Activated CD4-positive, alpha-beta memory T cell treated with anti-CD3 and anti-CD28 coated beads, Interleukin-2, amount 10 ng/mL, durations not matched to agents 7 days and 5 days (primary cell): ENCODE data around the gene CDC73. TPM values are rescaled to one million over a fixed set of nuclear protein-coding genes. Genes with fewer than 3 reads are reported as not detected.
A peak's percentile ranks its signal among the peaks of the same experiment; 100 is the strongest.
"Not testable (repeated sequence)": the region's sequence is repeated elsewhere in the genome, so short reads cannot be mapped to it uniquely, and the experiment has no call there.

Experiments used
- CTCF ChIA-PET: fragments of 350-600 bp; sonication (Branson Sonifier 250); formaldehyde crosslinking; loops from one replicate; lab custom pipeline; 2021; ENCODE audit warnings: antibody characterized with exemption, inconsistent platforms; lab: Charles Lee
- POLR2A ChIA-PET: fragments of 350-600 bp; sonication (Branson Sonifier 250); formaldehyde crosslinking; loops from one replicate; lab custom pipeline; 2021; ENCODE audit warnings: antibody characterized with exemption; lab: Charles Lee
- DNase-seq: peaks from one replicate; pipeline ENCODE4 v3.0.0-alpha.2; 2020
- H3K27ac Mint-ChIP-seq: one replicate; pipeline ENCODE4 v1.8.0; 2021; ENCODE audit warnings: mild to moderate bottlenecking, mixed read lengths
- H3K27me3 Mint-ChIP-seq: one replicate; pipeline ENCODE4 v1.8.0; 2021; ENCODE audit warnings: mixed read lengths
- H3K36me3 Mint-ChIP-seq: one replicate; pipeline ENCODE4 v1.8.0; 2021; ENCODE audit warnings: low read depth, mixed read lengths
- H3K4me1 Mint-ChIP-seq: one replicate; pipeline ENCODE4 v1.8.0; 2021; ENCODE audit warnings: mixed read lengths
- H3K4me3 Mint-ChIP-seq: one replicate; pipeline ENCODE4 v1.8.0; 2021; ENCODE audit warnings: mild to moderate bottlenecking, mixed read lengths
- H3K9me3 Mint-ChIP-seq: one replicate; pipeline ENCODE4 v1.8.0; 2021; ENCODE audit warnings: mixed read lengths
- total RNA-seq, 2 experiments: library from RNA; stranded (reverse); gene quantifications; one replicate each; pipeline ENCODE4 v1.2.3, GENCODE V29; 2021

The CDC73 gene
- total RNA-seq, 2 experiments from 2014 or later, result 62.0 to 64.9 TPM

DNA sequence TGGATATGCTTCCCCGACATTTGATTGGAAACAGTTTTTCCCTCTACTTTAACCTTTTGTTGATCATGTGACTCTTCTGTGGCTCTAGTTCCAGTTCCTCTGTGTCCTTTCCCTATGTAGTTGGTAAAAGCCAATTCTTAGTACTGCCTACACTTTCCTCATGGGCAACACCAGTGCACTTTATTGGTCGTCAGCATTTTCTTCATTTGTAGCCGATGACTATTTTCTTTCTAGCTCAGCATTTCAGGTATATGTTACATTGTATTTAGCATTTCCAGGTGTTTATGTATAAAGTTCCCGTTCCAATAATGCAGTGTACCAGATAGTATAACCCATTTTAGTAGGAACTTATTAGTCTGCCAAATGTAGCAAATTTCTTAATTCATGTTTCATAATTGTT, 92.2 kb downstream of the CDC73 start:
- peaks cover 89% of the 10 kb centered on the region for H3K36me3 Mint-ChIP-seq
- DNase-seq, result no peak
- no peak overlapping the region for H3K4me3 Mint-ChIP-seq
- H3K9me3 Mint-ChIP-seq, result peaks cover 7% of the 10 kb centered on the region
- H3K27ac Mint-ChIP-seq, result no peak overlapping the region
- POLR2A ChIA-PET, result no interaction called here
- H3K4me1 Mint-ChIP-seq, result peaks cover 18% of the 10 kb centered on the region
- CTCF ChIA-PET, result no interaction called here
- H3K27me3 Mint-ChIP-seq, result no peaks in the 10 kb centered on the region

DNA sequence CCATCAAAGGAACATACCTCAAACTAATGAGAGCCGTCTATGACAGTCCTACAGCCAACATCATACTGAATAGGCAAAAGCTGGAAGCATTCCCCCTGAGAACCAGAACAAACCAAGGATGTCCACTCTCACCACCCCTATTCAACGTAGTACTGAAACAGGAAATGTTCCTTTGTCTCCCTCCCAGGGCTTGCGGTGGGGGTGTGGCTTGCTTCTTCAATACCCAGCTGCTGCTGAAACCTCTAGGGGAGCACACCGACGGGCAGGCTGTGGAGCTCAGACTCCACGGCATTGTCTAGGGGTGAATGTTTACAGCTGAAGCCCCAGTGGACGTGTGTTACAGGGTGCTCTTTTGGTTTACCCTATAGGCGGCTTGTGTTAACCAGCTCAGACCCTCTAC, 95.1 kb downstream of the CDC73 start:
- CTCF ChIA-PET, result no interaction called here

GRCh38 chr1:193219391-193219790, 97.6 kb downstream of the CDC73 start:
- H3K4me3 Mint-ChIP-seq, result no peak overlapping the region
- DNase-seq, result no peak
- H3K9me3 Mint-ChIP-seq, result no peaks in the 10 kb centered on the region
- ChIA-PET CTCF (no interaction called here), POLR2A (no interaction called here)
- H3K4me1 Mint-ChIP-seq, result no peaks in the 10 kb centered on the region
- H3K27me3 Mint-ChIP-seq, result no peaks in the 10 kb centered on the region
- no peak overlapping the region for H3K27ac Mint-ChIP-seq
- H3K36me3 Mint-ChIP-seq, result peaks cover 77% of the 10 kb centered on the region

More for the DNA sequence above, 95.1 kb downstream of the CDC73 start:
- H3K4me3 Mint-ChIP-seq, result no peak overlapping the region
- H3K36me3 Mint-ChIP-seq, result peaks cover 81% of the 10 kb centered on the region
- no peak for DNase-seq
- H3K9me3 Mint-ChIP-seq, result peaks cover 4% of the 10 kb centered on the region
- peaks cover 2% of the 10 kb centered on the region for H3K4me1 Mint-ChIP-seq
- no peaks in the 10 kb centered on the region for H3K27me3 Mint-ChIP-seq
- H3K27ac Mint-ChIP-seq, result no peak overlapping the region
- POLR2A ChIA-PET, result no interaction called here

- Mint-ChIP-seq H3K4me3 (no peak overlapping the region), H3K27me3 (no peaks in the 10 kb centered on the region), H3K4me1 (no peaks in the 10 kb centered on the region), H3K9me3 (peaks cover 7% of the 10 kb centered on the region), H3K27ac (no peak overlapping the region), H3K36me3 (peaks cover 74% of the 10 kb centered on the region)
- POLR2A ChIA-PET, result no interaction called here
- DNase-seq, result no peak
- CTCF ChIA-PET, result no interaction called here
These were observed 99.8 kb downstream of the CDC73 start for GRCh38 chr1:193221651-193222050.

- no peak overlapping the region for H3K27ac Mint-ChIP-seq
- H3K9me3 Mint-ChIP-seq, result peaks cover 7% of the 10 kb centered on the region
- H3K36me3 Mint-ChIP-seq, result peaks cover 73% of the 10 kb centered on the region
- no peak for DNase-seq
- ChIA-PET CTCF (interaction anchor here (1.2 kb wide), 1 partner anchor 26 kb away, joined by 3 read pairs; no protein-coding TSS in a partner anchor), POLR2A (interaction anchor here (0.6 to 0.8 kb wide), 2 partner anchors 25 to 53 kb away, joined by 3 read pairs; no protein-coding TSS in a partner anchor)
- no peaks in the 10 kb centered on the region for H3K27me3 Mint-ChIP-seq
- H3K4me3 Mint-ChIP-seq, result no peak overlapping the region
- H3K4me1 Mint-ChIP-seq, result no peaks in the 10 kb centered on the region
These were observed 100.3 kb downstream of the CDC73 start for GRCh38 chr1:193222056-193222615.

- peaks cover 49% of the 10 kb centered on the region for H3K36me3 Mint-ChIP-seq
- H3K27me3 Mint-ChIP-seq, result no peaks in the 10 kb centered on the region
- ChIA-PET CTCF (no interaction called here), POLR2A (no interaction called here)
- no peak overlapping the region for H3K27ac Mint-ChIP-seq
- peaks cover 7% of the 10 kb centered on the region for H3K9me3 Mint-ChIP-seq
- H3K4me1 Mint-ChIP-seq, result no peaks in the 10 kb centered on the region
- no peak overlapping the region for H3K4me3 Mint-ChIP-seq
- no peak for DNase-seq
These were observed 107.3 kb downstream of the CDC73 start for GRCh38 chr1:193229136-193229535.

GRCh38 chr1:193231146-193231545, 109.3 kb downstream of the CDC73 start:
- H3K4me3 Mint-ChIP-seq, H3K27me3 Mint-ChIP-seq, POLR2A ChIA-PET, H3K4me1 Mint-ChIP-seq, DNase-seq, CTCF ChIA-PET, H3K9me3 Mint-ChIP-seq, H3K27ac Mint-ChIP-seq: not testable (repeated sequence)
- H3K36me3 Mint-ChIP-seq, result peaks cover 47% of the 10 kb centered on the region

DNA sequence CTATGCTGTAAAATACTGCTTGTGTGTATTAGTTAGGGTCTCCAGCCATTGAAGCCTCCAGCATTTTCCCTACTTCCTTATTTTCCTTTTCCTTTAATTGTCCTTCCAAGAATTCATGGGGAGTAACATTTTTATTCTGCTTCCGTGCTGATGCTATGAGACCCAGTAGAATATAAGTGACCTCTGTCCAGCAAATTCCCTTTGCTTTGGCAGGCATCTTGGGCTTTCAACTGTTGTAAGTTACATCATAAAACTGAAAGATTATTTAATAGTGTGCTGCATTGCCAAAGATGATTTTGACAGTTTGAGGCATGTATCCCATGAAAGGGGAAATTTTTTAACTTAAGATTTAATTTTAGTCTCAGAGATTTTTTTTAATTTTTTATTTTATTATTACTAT, 112.7 kb downstream of the CDC73 start:
- Mint-ChIP-seq H3K4me3 (no peak overlapping the region), H3K27me3 (no peaks in the 10 kb centered on the region), H3K27ac (no peak overlapping the region), H3K36me3 (peaks cover 49% of the 10 kb centered on the region), H3K4me1 (peaks cover 11% of the 10 kb centered on the region), H3K9me3 (peaks cover 14% of the 10 kb centered on the region)
- DNase-seq, result no peak
- ChIA-PET POLR2A (no interaction called here), CTCF (no interaction called here)

- H3K9me3 Mint-ChIP-seq, result peaks cover 20% of the 10 kb centered on the region
- no peaks in the 10 kb centered on the region for H3K27me3 Mint-ChIP-seq
- peaks cover 75% of the 10 kb centered on the region for H3K36me3 Mint-ChIP-seq
- H3K4me1 Mint-ChIP-seq, result peaks cover 40% of the 10 kb centered on the region
- ChIA-PET CTCF (interaction anchor here (0.6 to 1.4 kb wide), 2 partner anchors 9 to 687 kb away, joined by 3 to 4 read pairs; no protein-coding TSS in a partner anchor), POLR2A (no interaction called here)
- no peak overlapping the region for H3K27ac Mint-ChIP-seq
- no peak for DNase-seq
- H3K4me3 Mint-ChIP-seq, result no peak overlapping the region
These were observed 115.6 kb downstream of the CDC73 start for GRCh38 chr1:193237381-193237978.

GRCh38 chr1:193240609-193241008, 118.8 kb downstream of the CDC73 start:
- POLR2A ChIA-PET, result interaction anchor here (1.6 kb wide), 1 partner anchor 54 kb away, joined by 3 read pairs; the partner anchor contains the start of gene B3GALT2
- peak overlapping the region; percentile 52 for H3K4me3 Mint-ChIP-seq
- H3K27me3 Mint-ChIP-seq, result no peaks in the 10 kb centered on the region
- peaks cover 75% of the 10 kb centered on the region for H3K36me3 Mint-ChIP-seq
- H3K9me3 Mint-ChIP-seq, result peaks cover 27% of the 10 kb centered on the region
- H3K4me1 Mint-ChIP-seq, result peaks cover 48% of the 10 kb centered on the region
- no peak for DNase-seq
- H3K27ac Mint-ChIP-seq, result peak overlapping the region; percentile 94
- CTCF ChIA-PET, result no interaction called here

DNA sequence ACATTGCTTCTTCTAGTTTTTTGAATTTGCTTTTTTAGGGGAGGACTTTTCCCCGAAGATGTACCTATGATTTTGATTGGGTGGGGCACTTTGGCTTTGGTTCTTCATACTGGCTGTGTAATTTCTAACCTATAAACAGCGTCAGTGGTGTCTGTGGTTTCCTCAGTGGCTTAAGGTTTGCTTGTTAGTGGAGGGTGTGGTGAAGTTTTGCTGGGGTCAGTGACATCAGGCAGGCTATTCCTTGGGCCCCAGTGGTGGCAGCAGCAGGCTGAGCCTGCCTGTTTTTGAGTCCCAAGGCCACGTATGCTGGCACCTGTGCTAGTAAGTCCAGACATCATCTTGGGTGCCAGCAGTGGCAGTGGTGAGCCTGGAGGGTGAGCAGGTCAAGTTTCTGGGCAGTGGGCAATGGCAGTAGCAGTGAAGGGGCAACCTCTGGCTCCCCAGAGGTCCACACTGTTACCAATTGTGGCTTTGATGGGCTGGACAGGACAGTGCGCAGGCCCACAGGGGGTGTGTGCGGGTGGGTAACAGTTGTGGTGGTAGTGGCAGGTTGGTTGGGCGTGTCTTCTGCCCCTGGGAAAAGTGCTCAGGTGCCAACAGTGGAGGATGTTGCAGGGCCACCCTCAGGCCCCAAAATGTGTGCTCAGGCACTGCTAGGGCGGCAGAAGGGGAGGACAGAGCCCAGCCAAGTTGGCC, 119.4 kb downstream of the CDC73 start:
- ChIA-PET CTCF (no interaction called here), POLR2A (interaction anchor here (1.6 kb wide), 1 partner anchor 55 kb away, joined by 3 read pairs; the partner anchor contains the start of gene B3GALT2)
- H3K4me1 Mint-ChIP-seq, result peaks cover 55% of the 10 kb centered on the region
- no peaks in the 10 kb centered on the region for H3K27me3 Mint-ChIP-seq
- peak overlapping the region; percentile 52 for H3K4me3 Mint-ChIP-seq
- peaks cover 76% of the 10 kb centered on the region for H3K36me3 Mint-ChIP-seq
- H3K27ac Mint-ChIP-seq, result peak overlapping the region; percentile 94
- DNase-seq, result peak; percentile 79
- peaks cover 27% of the 10 kb centered on the region for H3K9me3 Mint-ChIP-seq

- ChIA-PET POLR2A (interaction anchor here (1.6 kb wide), 1 partner anchor 56 kb away, joined by 3 read pairs; the partner anchor contains the start of gene B3GALT2), CTCF (interaction anchor here (1.3 kb wide), 1 partner anchor 13 kb away, joined by 4 read pairs; no protein-coding TSS in a partner anchor)
- H3K36me3 Mint-ChIP-seq, result peaks cover 79% of the 10 kb centered on the region
- peaks cover 27% of the 10 kb centered on the region for H3K9me3 Mint-ChIP-seq
- H3K4me3 Mint-ChIP-seq, result no peak overlapping the region
- H3K27ac Mint-ChIP-seq, result peak overlapping the region; percentile 94
- peaks cover 55% of the 10 kb centered on the region for H3K4me1 Mint-ChIP-seq
- no peak for DNase-seq
- no peaks in the 10 kb centered on the region for H3K27me3 Mint-ChIP-seq
These were observed 120.2 kb downstream of the CDC73 start for GRCh38 chr1:193242000-193242399.

- no peak for DNase-seq
- Mint-ChIP-seq H3K9me3 (peaks cover 19% of the 10 kb centered on the region), H3K27me3 (no peaks in the 10 kb centered on the region), H3K4me3 (no peak overlapping the region), H3K36me3 (peaks cover 59% of the 10 kb centered on the region), H3K27ac (no peak overlapping the region), H3K4me1 (peaks cover 15% of the 10 kb centered on the region)
- ChIA-PET CTCF (no interaction called here), POLR2A (no interaction called here)
These were observed 127.4 kb downstream of the CDC73 start for GRCh38 chr1:193249187-193249586.
